Measurements from ENCODE around the gene RNF151. TPM values are rescaled to one million over a fixed set of nuclear protein-coding genes. Genes with fewer than 3 reads are reported as not detected.

The RNF151 gene
- total and polyA plus RNA-seq, 2 of the 13 experiments (the other 11 are each of a cell fraction or from before 2014, with no cell fraction given): not detected

- TF ChIP-seq, protein P1, sequence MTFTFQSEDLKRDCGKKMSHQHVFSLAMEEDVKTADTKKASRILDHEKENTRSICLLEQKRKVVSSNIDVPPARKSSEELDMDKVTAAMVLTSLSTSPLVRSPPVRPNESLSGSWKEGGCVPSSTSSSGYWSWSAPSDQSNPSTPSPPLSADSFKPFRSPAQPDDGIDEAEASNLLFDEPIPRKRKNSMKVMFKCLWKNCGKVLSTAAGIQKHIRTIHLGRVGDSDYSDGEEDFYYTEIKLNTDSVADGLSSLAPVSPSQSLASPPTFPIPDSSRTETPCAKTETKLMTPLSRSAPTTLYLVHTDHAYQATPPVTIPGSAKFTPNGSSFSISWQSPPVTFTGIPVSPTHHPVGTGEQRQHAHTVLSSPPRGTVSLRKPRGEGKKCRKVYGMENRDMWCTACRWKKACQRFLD (CRISPR knock-in tag; IDR thresholded peaks at IDR 0.05; ENCODE audit: borderline replicate concordance): 0 out of 2 replicates have a peak, but pooled peaks have one; percentile 35
- TF ChIP-seq ZNF672 (CRISPR knock-in tag; IDR thresholded peaks at IDR 0.05): 0 out of 2 replicates have a peak, but pooled peaks have one; percentile 33
- 0 out of 2 replicates have a peak, but pooled peaks have one; percentile 57 for TF ChIP-seq ZKSCAN8 (CRISPR knock-in tag; IDR thresholded peaks at IDR 0.05; ENCODE audit: borderline replicate concordance)
- TF ChIP-seq TP53 (CRISPR knock-in tag; conservative IDR thresholded peaks at IDR 0.05): peak; percentile 66; the same call in 1 of the 2 replicates
- no peak for TF ChIP-seq ZBTB7A (CRISPR knock-in tag; IDR thresholded peaks at IDR 0.05)
- TF ChIP-seq NCOA1 (CRISPR knock-in tag; IDR thresholded peaks at IDR 0.05): peak; percentile 74; the same call in 1 of the 2 replicates
- no peak; the same call in 1 of the 2 replicates for TF ChIP-seq ZNF782 (CRISPR knock-in tag; IDR thresholded peaks at IDR 0.05; ENCODE audit: borderline replicate concordance)
- peak; percentile 92 for TF ChIP-seq ZBTB7B (CRISPR knock-in tag; IDR thresholded peaks at IDR 0.05)
- peak; percentile 37 for TF ChIP-seq ZNF143 (CRISPR knock-in tag; IDR thresholded peaks at IDR 0.05)
- TF ChIP-seq ZNF441 (CRISPR knock-in tag; IDR thresholded peaks at IDR 0.05; ENCODE audit: borderline replicate concordance): peak; percentile 56; the same call in 1 of the 2 replicates
- peak; percentile 61; the same call in 1 of the 2 replicates for TF ChIP-seq DR1 (CRISPR knock-in tag; IDR thresholded peaks at IDR 0.05)
- TF ChIP-seq HDAC2 (CRISPR knock-in tag; IDR thresholded peaks at IDR 0.05): peak; percentile 57
- TF ChIP-seq, protein P2, sequence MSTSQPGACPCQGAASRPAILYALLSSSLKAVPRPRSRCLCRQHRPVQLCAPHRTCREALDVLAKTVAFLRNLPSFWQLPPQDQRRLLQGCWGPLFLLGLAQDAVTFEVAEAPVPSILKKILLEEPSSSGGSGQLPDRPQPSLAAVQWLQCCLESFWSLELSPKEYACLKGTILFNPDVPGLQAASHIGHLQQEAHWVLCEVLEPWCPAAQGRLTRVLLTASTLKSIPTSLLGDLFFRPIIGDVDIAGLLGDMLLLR (CRISPR knock-in tag; IDR thresholded peaks at IDR 0.05): peak; percentile 93
- no peak for TF ChIP-seq RAD51 (IDR thresholded peaks at IDR 0.05; ENCODE audit: borderline replicate concordance)
- TF ChIP-seq ZSCAN29 (CRISPR knock-in tag; conservative IDR thresholded peaks at IDR 0.05): peak; percentile 70; the same call in 1 of the 2 replicates
- peak; percentile 94 for TF ChIP-seq HIVEP1 (CRISPR knock-in tag; IDR thresholded peaks at IDR 0.05)
- TF ChIP-seq, protein P3, sequence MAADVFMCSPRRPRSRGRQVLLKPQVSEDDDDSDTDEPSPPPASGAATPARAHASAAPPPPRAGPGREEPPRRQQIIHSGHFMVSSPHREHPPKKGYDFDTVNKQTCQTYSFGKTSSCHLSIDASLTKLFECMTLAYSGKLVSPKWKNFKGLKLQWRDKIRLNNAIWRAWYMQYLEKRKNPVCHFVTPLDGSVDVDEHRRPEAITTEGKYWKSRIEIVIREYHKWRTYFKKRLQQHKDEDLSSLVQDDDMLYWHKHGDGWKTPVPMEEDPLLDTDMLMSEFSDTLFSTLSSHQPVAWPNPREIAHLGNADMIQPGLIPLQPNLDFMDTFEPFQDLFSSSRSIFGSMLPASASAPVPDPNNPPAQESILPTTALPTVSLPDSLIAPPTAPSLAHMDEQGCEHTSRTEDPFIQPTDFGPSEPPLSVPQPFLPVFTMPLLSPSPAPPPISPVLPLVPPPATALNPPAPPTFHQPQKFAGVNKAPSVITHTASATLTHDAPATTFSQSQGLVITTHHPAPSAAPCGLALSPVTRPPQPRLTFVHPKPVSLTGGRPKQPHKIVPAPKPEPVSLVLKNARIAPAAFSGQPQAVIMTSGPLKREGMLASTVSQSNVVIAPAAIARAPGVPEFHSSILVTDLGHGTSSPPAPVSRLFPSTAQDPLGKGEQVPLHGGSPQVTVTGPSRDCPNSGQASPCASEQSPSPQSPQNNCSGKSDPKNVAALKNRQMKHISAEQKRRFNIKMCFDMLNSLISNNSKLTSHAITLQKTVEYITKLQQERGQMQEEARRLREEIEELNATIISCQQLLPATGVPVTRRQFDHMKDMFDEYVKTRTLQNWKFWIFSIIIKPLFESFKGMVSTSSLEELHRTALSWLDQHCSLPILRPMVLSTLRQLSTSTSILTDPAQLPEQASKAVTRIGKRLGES (CRISPR knock-in tag; IDR thresholded peaks at IDR 0.05; ENCODE audit: borderline replicate concordance): no peak; the same call in 1 of the 2 replicates
- TF ChIP-seq ZSCAN12 (CRISPR knock-in tag; IDR thresholded peaks at IDR 0.05): no peak
- TF ChIP-seq ZNF720 (CRISPR knock-in tag; IDR thresholded peaks at IDR 0.05): no peak
- peak; percentile 47 for TF ChIP-seq AGO1 (IDR thresholded peaks at IDR 0.05; ENCODE audit: low read depth, low read length, poor library complexity, severe bottlenecking)
- TF ChIP-seq SIN3A (IDR thresholded peaks at IDR 0.05; ENCODE audit: borderline replicate concordance, low read depth, low read length): no peak
- no peak for TF ChIP-seq SUZ12 (IDR thresholded peaks at IDR 0.05; ENCODE audit: low read depth, low read length)
- no peak for TF ChIP-seq CHD2 (IDR thresholded peaks at IDR 0.05; ENCODE audit: low read depth, low read length)
- no peak for TF ChIP-seq ZNF225 (CRISPR knock-in tag; IDR thresholded peaks at IDR 0.05)
Measured at GRCh38 chr16:1940273-1941161, 26.1 kb upstream of the RNF151 start (continued).

Measured in HepG2 (cell line).